Stimulated activated CD8-positive, alpha-beta memory T cell treated with anti-CD3 and anti-CD28 coated beads, Interleukin-7, amount 100 ng/mL, for 1 hour (primary cell): ENCODE results near the gene RBM28.

Source experiments
- DNase-seq, 2 donors: peaks; one replicate each; pipeline ENCODE4 v3.0.0-alpha.2; 2020; ENCODE audit warnings: low read depth in 2 of 2

Gene RBM28

GRCh38 chr7:128343554-128344430, at the start of gene RBM28:
Gene RBM28, minus strand, starts transcription at chr7:128343908. Its CDS starts 115 bp downstream, at chr7:128343793.
- DNase-seq = peak; percentile 65 to 69

GRCh38 chr7:128392446-128393327, 49.0 kb upstream of the RBM28 start:
- no peak for DNase-seq

- DNase-seq = no peak
Observed at GRCh38 chr7:128391805-128392204, 48.1 kb upstream of the RBM28 start.

GRCh38 chr7:128390871-128391565, 47.3 kb upstream of the RBM28 start:
- DNase-seq = no peak

- no peak for DNase-seq
Observed at GRCh38 chr7:128389618-128390329, 46.1 kb upstream of the RBM28 start.

GRCh38 chr7:128389085-128389617, 45.4 kb upstream of the RBM28 start:
- DNase-seq = no peak

- DNase-seq = no peak
Observed at GRCh38 chr7:128388145-128388485, 44.4 kb upstream of the RBM28 start.

GRCh38 chr7:128387216-128388144, 43.8 kb upstream of the RBM28 start:
- DNase-seq = peak; percentile 37 to 46

GRCh38 chr7:128385988-128386925, 42.5 kb upstream of the RBM28 start:
- no peak for DNase-seq

- DNase-seq = no peak
Observed at GRCh38 chr7:128384726-128385125, 41.0 kb upstream of the RBM28 start.

GRCh38 chr7:128383776-128384175, 40.1 kb upstream of the RBM28 start:
- DNase-seq = no peak

GRCh38 chr7:128381161-128381821, 37.6 kb upstream of the RBM28 start:
- no peak for DNase-seq

- no peak for DNase-seq
Observed at GRCh38 chr7:128380483-128381106, 36.9 kb upstream of the RBM28 start.

- DNase-seq = no peak
Observed at GRCh38 chr7:128379900-128380479, 36.3 kb upstream of the RBM28 start.

- no peak for DNase-seq
Observed at GRCh38 chr7:128378637-128379036, 34.9 kb upstream of the RBM28 start.

- no peak for DNase-seq
Observed at GRCh38 chr7:128376077-128376476, 32.4 kb upstream of the RBM28 start.

GRCh38 chr7:128374041-128374440, 30.3 kb upstream of the RBM28 start:
- no peak for DNase-seq

GRCh38 chr7:128373606-128374005, 29.9 kb upstream of the RBM28 start:
- DNase-seq = no peak
